ENCODE measurements around the gene SSBP4.

DNA sequence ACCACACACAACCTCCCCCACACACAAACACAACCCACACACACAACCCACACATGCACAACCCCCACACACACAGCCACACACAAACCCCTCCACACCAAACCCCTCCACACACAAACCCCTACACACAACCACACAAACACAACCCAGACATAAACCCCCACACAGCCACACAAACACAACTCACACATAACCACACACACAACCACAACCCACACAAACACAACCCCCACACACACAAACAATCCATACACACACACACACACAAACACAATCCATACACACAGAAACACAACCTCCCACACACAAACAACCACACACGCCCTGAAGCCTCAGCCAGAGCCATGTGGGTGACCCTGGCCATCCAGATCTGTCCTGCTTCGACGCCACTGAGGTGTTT is 48.8 kb downstream of the SSBP4 start:
- TF ChIP-seq, protein P1, sequence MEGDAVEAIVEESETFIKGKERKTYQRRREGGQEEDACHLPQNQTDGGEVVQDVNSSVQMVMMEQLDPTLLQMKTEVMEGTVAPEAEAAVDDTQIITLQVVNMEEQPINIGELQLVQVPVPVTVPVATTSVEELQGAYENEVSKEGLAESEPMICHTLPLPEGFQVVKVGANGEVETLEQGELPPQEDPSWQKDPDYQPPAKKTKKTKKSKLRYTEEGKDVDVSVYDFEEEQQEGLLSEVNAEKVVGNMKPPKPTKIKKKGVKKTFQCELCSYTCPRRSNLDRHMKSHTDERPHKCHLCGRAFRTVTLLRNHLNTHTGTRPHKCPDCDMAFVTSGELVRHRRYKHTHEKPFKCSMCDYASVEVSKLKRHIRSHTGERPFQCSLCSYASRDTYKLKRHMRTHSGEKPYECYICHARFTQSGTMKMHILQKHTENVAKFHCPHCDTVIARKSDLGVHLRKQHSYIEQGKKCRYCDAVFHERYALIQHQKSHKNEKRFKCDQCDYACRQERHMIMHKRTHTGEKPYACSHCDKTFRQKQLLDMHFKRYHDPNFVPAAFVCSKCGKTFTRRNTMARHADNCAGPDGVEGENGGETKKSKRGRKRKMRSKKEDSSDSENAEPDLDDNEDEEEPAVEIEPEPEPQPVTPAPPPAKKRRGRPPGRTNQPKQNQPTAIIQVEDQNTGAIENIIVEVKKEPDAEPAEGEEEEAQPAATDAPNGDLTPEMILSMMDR (conservative IDR thresholded peaks at IDR 0.05; ENCODE audit: low read depth, low read length), result no peak
- TF ChIP-seq EZH2 (IDR thresholded peaks at IDR 0.05; ENCODE audit: low read length, unreplicated experiment) (no peak), EZH2phosphoT487 (IDR thresholded peaks at IDR 0.05; ENCODE audit: borderline replicate concordance, low read length) (no peak)

Data from PC-3 (cell line).